Endothelial cell of umbilical vein (primary cell): ENCODE results near the gene PUM2. TPM values are rescaled to one million over a fixed set of nuclear protein-coding genes. Genes with fewer than 3 reads are reported as not detected.

Experiments used
- BruUV-seq: library from RNA; stranded (reverse); fragments of 400-500 nt; replicated peaks from 2 replicates; lab custom pipeline; 2021; lab: Mats Ljungman, UMichigan
- CTCF ChIA-PET: fragments of 300-600, 350-600 bp; sonication (Branson Sonifier 250); formaldehyde crosslinking; loops from one replicate; lab custom pipeline; 2021; ENCODE audit warnings: antibody characterized with exemption, inconsistent platforms; lab: Charles Lee
- POLR2A ChIA-PET: fragments of 300-600, 350-600 bp; sonication (Branson Sonifier 250); formaldehyde crosslinking; loops from one replicate; lab custom pipeline; 2021; ENCODE audit warnings: antibody characterized with exemption, inconsistent platforms; lab: Charles Lee
- DNase-seq: peaks from one replicate; pipeline ENCODE4 v3.0.0-alpha.2; 2011; ENCODE audit warnings: low read depth, low spot score
- FAIRE-seq: peaks from 2 replicates; lab custom pipeline; 2011; peaks lifted over from hg19 to GRCh38; lab: Jason Lieb, UNC
- H2AFZ ChIP-seq: 2 replicates; pipeline ENCODE4 v1.6.0; 2012; ENCODE audit warnings: low read depth, low read length, control low read depth, inconsistent platforms
- H3K27ac ChIP-seq: 2 replicates; pipeline ENCODE4 v1.5.1; 2011; ENCODE audit warnings: low read depth, mild to moderate bottlenecking, control low read depth, low read length, moderate library complexity; ENCODE audit not compliant: insufficient read depth
- H3K27me3 ChIP-seq, 2 experiments: 2 replicates each; pipeline versions ENCODE4 v1.6.0 to v1.6.1; 2011; ENCODE audit warnings: low read length in 2 of 2, mixed read lengths in 1 of 2; ENCODE audit not compliant: control insufficient read depth in 2 of 2, insufficient read depth in 2 of 2
- H3K36me3 ChIP-seq, 2 experiments: 2 replicates in 1 of 2; 3 replicates in 1 of 2; pipeline ENCODE4 v1.5.1; 2011; ENCODE audit warnings: low read length in 2 of 2, mild to moderate bottlenecking in 1 of 2, moderate library complexity in 1 of 2; ENCODE audit not compliant: control insufficient read depth in 2 of 2, insufficient read depth in 2 of 2; ENCODE audit errors: extremely low read depth in 1 of 2
- H3K4me1 ChIP-seq: 3 replicates; pipeline ENCODE4 v1.5.1; 2011; ENCODE audit warnings: mild to moderate bottlenecking, low read length; ENCODE audit not compliant: control insufficient read depth, insufficient read depth; ENCODE audit errors: extremely low read depth
- H3K4me2 ChIP-seq: 2 replicates; pipeline ENCODE4 v1.6.1; 2011; ENCODE audit warnings: low read length, control low read depth, mixed read lengths; ENCODE audit not compliant: insufficient read depth
- H3K4me3 ChIP-seq, 3 experiments: fragments of 200-600 bp in 1 of 3; sonication (generic), shearing (Covaris generic) in 1 of 3; replicated peaks in 1 of 3; 2 replicates each; pipeline ENCODE4 v1.5.1; 2011 to 2016; ENCODE audit warnings: control low read depth in 3 of 3, low read length in 3 of 3, mild to moderate bottlenecking in 2 of 3, inconsistent platforms in 1 of 3, low read depth in 1 of 3, moderate library complexity in 1 of 3; ENCODE audit not compliant: insufficient read depth in 1 of 3
- H3K79me2 ChIP-seq: 2 replicates; pipeline ENCODE4 v1.6.0; 2012; ENCODE audit warnings: low read length, inconsistent platforms; ENCODE audit not compliant: control insufficient read depth, insufficient read depth
- H3K9ac ChIP-seq: replicated peaks from 2 replicates; pipeline ENCODE3; 2011; ENCODE audit warnings: low read length, control low read depth; ENCODE audit not compliant: insufficient read depth; ENCODE audit errors: extremely low read depth
- H3K9me1 ChIP-seq: replicated peaks from 3 replicates; pipeline ENCODE4 v1.6.0; 2011; ENCODE audit warnings: mild to moderate bottlenecking, low read length; ENCODE audit not compliant: control insufficient read depth, insufficient read depth; ENCODE audit errors: extremely low read depth
- H3K9me3 ChIP-seq: replicated peaks from 2 replicates; pipeline ENCODE4 v1.5.1; 2012; ENCODE audit warnings: low read length, inconsistent platforms; ENCODE audit not compliant: control insufficient read depth, insufficient read depth
- H4K20me1 ChIP-seq: replicated peaks from 2 replicates; pipeline ENCODE3; 2011; ENCODE audit warnings: mild to moderate bottlenecking, low read length; ENCODE audit not compliant: control insufficient read depth, insufficient read depth; ENCODE audit errors: extremely low read depth
- EZH2 ChIP-seq: IDR thresholded peaks from 2 replicates; pipeline ENCODE4 v1.6.1; 2012; ENCODE audit warnings: borderline replicate concordance, low read depth, mild to moderate bottlenecking, moderate library complexity, low read length, inconsistent platforms; ENCODE audit not compliant: severe bottlenecking
- FOS ChIP-seq: IDR thresholded peaks from 2 replicates; pipeline ENCODE4 v1.6.1; 2011; ENCODE audit warnings: mild to moderate bottlenecking, low read length, moderate library complexity, borderline replicate concordance; ENCODE audit not compliant: insufficient read depth
- GATA2 ChIP-seq: IDR thresholded peaks from 2 replicates; pipeline ENCODE4 v1.7.0; 2011; ENCODE audit warnings: low read depth, mild to moderate bottlenecking, moderate library complexity, mixed read lengths, low read length; ENCODE audit not compliant: insufficient read length, insufficient read depth
- JUN ChIP-seq: IDR thresholded peaks from 2 replicates; pipeline ENCODE4 v1.6.1; 2011; ENCODE audit warnings: borderline replicate concordance, low read depth; ENCODE audit not compliant: insufficient read length, insufficient read depth
- MYC ChIP-seq: IDR thresholded peaks from one replicate; pipeline ENCODE4 v1.6.1; 2011; ENCODE audit warnings: mild to moderate bottlenecking, low read depth, low read length
- POLR2A ChIP-seq: IDR thresholded peaks from 2 replicates; pipeline ENCODE4 v1.6.1; 2012; ENCODE audit warnings: low read depth, mild to moderate bottlenecking, control low read depth, low read length
- POLR2AphosphoS5 ChIP-seq: IDR thresholded peaks from 2 replicates; pipeline ENCODE4 v1.6.1; 2012; ENCODE audit warnings: low read depth, mild to moderate bottlenecking, control low read depth, low read length, moderate library complexity; ENCODE audit not compliant: insufficient read depth
- dilution Hi-C: fragments of 300-500 bp; cut with MboI; formaldehyde crosslinking; loops from one replicate; pipeline ENCODE4 v1.15.0; 2019; ENCODE audit warnings: low sequenced_read_pairs; ENCODE audit not compliant: extremely low pct_ligation_motif_present
- intact Hi-C: fragments of 100-400 bp; cut with micrococcal nuclease; formaldehyde crosslinking; loops from one replicate; pipeline ENCODE4 v1.10.0; 2022
- polyA plus RNA-seq, 4 experiments: library from polyadenylated mRNA; depleted of rRNA in 3 of 4; stranded (reverse) in 3 of 4; unstranded in 1 of 4; fragments of >200 nt; gene quantifications; 2 replicates each; pipeline versions ENCODE4 v1.2.1 to v1.2.3, GENCODE V29; 2011 to 2012; ENCODE audit warnings: missing spikeins in 1 of 4
- total RNA-seq: library from RNA; stranded (reverse); gene quantifications from 2 replicates; pipeline ENCODE4 v1.2.3, GENCODE V29; 2021
- TF ChIP-seq, protein P1 (sequence below): IDR thresholded peaks from 2 replicates; pipeline ENCODE4 v1.6.1; 2011; ENCODE audit not compliant: insufficient read depth, insufficient read length
- TF ChIP-seq, protein P2 (sequence below), 2 donors: IDR thresholded peaks; 1 replicate in 1 of 2; 2 replicates in 1 of 2; pipeline ENCODE4 v1.5.1; 2011; ENCODE audit warnings: low read length in 2 of 2, mild to moderate bottlenecking in 2 of 2, moderate library complexity in 2 of 2, control low read depth in 1 of 2, inconsistent platforms in 1 of 2, low read depth in 1 of 2; ENCODE audit not compliant: insufficient read depth in 1 of 2; ENCODE audit errors: extremely low read depth in 1 of 2

Gene PUM2
- total and polyA plus RNA-seq, 2 donors (not counting 3 experiments of a cell fraction or from before 2014, with no cell fraction given): 32.9 to 83.7 TPM

DNA sequence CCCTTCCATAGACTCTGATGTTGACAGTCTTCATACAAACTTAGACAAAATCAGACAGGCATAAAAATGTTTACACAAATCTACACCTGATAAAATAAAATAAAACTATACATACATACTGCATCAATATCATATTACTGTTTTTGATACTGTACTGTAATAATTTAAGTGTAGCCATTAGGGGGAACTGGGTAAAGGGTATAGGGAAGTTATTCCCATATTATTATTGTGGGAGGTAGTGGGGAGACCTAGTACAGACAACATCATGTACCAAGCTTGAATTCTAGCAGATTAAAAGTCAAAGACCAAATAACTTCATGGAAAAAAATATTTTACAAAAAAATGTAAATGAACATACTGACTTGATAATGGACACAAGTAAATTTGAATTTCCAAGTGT, 43.3 kb downstream of the PUM2 start:
- Histone ChIP-seq H4K20me1 (no peaks in the 10 kb centered on the region), H3K27ac (no peak overlapping the region), H3K79me2 (peaks cover 63% of the 10 kb centered on the region), H3K9me3 (no peaks in the 10 kb centered on the region), H2AFZ (no peak overlapping the region), H3K36me3 (peaks cover 6 to 32% of the 10 kb centered on the region in 2 experiments), H3K4me1 (no peaks in the 10 kb centered on the region), H3K4me2 (no peak overlapping the region), H3K27me3 (no peaks in the 10 kb centered on the region), H3K9ac (no peak overlapping the region), H3K4me3 (no peak overlapping the region), H3K9me1 (no peaks in the 10 kb centered on the region)
- ChIA-PET POLR2A (no interaction called here), CTCF (interaction anchor here (1.4 kb wide), 1 partner anchor 19 kb away, joined by 5 read pairs; no protein-coding TSS in a partner anchor)
- no peak for FAIRE-seq
- TF ChIP-seq POLR2A: no peak
- no peak for TF ChIP-seq GATA2
- no peak for TF ChIP-seq POLR2AphosphoS5
- no peak for TF ChIP-seq MYC
- TF ChIP-seq, protein P1, sequence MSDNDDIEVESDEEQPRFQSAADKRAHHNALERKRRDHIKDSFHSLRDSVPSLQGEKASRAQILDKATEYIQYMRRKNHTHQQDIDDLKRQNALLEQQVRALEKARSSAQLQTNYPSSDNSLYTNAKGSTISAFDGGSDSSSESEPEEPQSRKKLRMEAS: no peak
- TF ChIP-seq EZH2: no peak
- TF ChIP-seq, protein P2, sequence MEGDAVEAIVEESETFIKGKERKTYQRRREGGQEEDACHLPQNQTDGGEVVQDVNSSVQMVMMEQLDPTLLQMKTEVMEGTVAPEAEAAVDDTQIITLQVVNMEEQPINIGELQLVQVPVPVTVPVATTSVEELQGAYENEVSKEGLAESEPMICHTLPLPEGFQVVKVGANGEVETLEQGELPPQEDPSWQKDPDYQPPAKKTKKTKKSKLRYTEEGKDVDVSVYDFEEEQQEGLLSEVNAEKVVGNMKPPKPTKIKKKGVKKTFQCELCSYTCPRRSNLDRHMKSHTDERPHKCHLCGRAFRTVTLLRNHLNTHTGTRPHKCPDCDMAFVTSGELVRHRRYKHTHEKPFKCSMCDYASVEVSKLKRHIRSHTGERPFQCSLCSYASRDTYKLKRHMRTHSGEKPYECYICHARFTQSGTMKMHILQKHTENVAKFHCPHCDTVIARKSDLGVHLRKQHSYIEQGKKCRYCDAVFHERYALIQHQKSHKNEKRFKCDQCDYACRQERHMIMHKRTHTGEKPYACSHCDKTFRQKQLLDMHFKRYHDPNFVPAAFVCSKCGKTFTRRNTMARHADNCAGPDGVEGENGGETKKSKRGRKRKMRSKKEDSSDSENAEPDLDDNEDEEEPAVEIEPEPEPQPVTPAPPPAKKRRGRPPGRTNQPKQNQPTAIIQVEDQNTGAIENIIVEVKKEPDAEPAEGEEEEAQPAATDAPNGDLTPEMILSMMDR (IDR thresholded peaks at IDR 0.05; ENCODE audit: extremely low read depth in 1 of 2, insufficient read depth in 1 of 2, low read depth in 1 of 2, low read length in 2 of 2): no peak
- TF ChIP-seq FOS: no peak
- TF ChIP-seq JUN: no peak
- intact Hi-C loops: no loop called here
- dilution Hi-C loops: no loop called here
- BruUV-seq: no TSS peak
- no peak for DNase-seq
